CD4-positive, alpha-beta memory T cell (primary cell): ENCODE measurements around the gene PTMA. TPM values are rescaled to one million over a fixed set of nuclear protein-coding genes. Genes with fewer than 3 reads are reported as not detected.

ENCODE experiments used
- CTCF ChIA-PET: fragments of 350-600 bp; sonication (Branson Sonifier 250); formaldehyde crosslinking; loops from one replicate; lab custom pipeline; 2021; ENCODE audit warnings: inconsistent platforms; ENCODE audit not compliant: partially characterized antibody; lab: Charles Lee
- POLR2A ChIA-PET: fragments of 350-600 bp; sonication (Branson Sonifier 250); formaldehyde crosslinking; loops from one replicate; lab custom pipeline; 2021; ENCODE audit not compliant: partially characterized antibody; lab: Charles Lee
- DNase-seq, 5 donors: peaks; one replicate each; pipeline versions ENCODE4 v3.0.0 to v3.0.0-alpha.2; 2020 to 2022; ENCODE audit warnings: mixed read lengths in 1 of 5
- H3K27ac ChIP-seq: one replicate; pipeline ENCODE4 v1.7.0; 2013; ENCODE audit warnings: low read depth, low read length
- H3K27me3 ChIP-seq: 2 replicates; pipeline ENCODE4 v1.7.0; 2013; ENCODE audit warnings: mild to moderate bottlenecking, low read length, moderate library complexity; ENCODE audit not compliant: insufficient read depth
- H3K36me3 ChIP-seq: 2 replicates; pipeline ENCODE4 v1.7.0; 2013; ENCODE audit warnings: mild to moderate bottlenecking, low read length, moderate library complexity; ENCODE audit not compliant: insufficient read depth
- H3K4me1 ChIP-seq: 2 replicates; pipeline ENCODE4 v1.7.0; 2013; ENCODE audit warnings: mild to moderate bottlenecking, low read length, moderate library complexity; ENCODE audit not compliant: insufficient read depth
- H3K4me3 ChIP-seq, 2 donors: one replicate each; pipeline ENCODE4 v1.7.0; 2013; ENCODE audit warnings: low read length in 2 of 2, mild to moderate bottlenecking in 1 of 2
- H3K9me3 ChIP-seq, 2 donors: one replicate each; pipeline ENCODE4 v1.7.0; 2013; ENCODE audit warnings: low read length in 2 of 2, control low read depth in 1 of 2; ENCODE audit not compliant: control insufficient read depth in 1 of 2
- H3K27ac Mint-ChIP-seq, 7 donors: one replicate each; pipeline ENCODE4 v1.8.0; 2020 to 2021; ENCODE audit warnings: mixed read lengths in 7 of 7, mild to moderate bottlenecking in 6 of 7, inconsistent platforms in 3 of 7, moderate library complexity in 3 of 7
- H3K27me3 Mint-ChIP-seq, 2 donors: one replicate each; pipeline ENCODE4 v1.8.0; 2020 to 2021; ENCODE audit warnings: mixed read lengths in 2 of 2
- H3K36me3 Mint-ChIP-seq, 2 donors: one replicate each; pipeline ENCODE4 v1.8.0; 2020 to 2021; ENCODE audit warnings: mixed read lengths in 2 of 2, inconsistent platforms in 1 of 2, mild to moderate bottlenecking in 1 of 2
- H3K4me1 Mint-ChIP-seq, 4 donors: one replicate each; pipeline ENCODE4 v1.8.0; 2020 to 2021; ENCODE audit warnings: mixed read lengths in 4 of 4, mild to moderate bottlenecking in 1 of 4
- H3K4me3 Mint-ChIP-seq, 8 donors: one replicate each; pipeline ENCODE4 v1.8.0; 2020 to 2021; ENCODE audit warnings: mixed read lengths in 8 of 8, mild to moderate bottlenecking in 7 of 8, moderate library complexity in 6 of 8, inconsistent platforms in 3 of 8
- H3K9me3 Mint-ChIP-seq, 8 donors: one replicate each; pipeline ENCODE4 v1.8.0; 2020 to 2021; ENCODE audit warnings: mixed read lengths in 8 of 8, mild to moderate bottlenecking in 5 of 8, inconsistent platforms in 3 of 8, moderate library complexity in 1 of 8
- intact Hi-C: fragments of 100-400 bp; cut with micrococcal nuclease; formaldehyde crosslinking; loops from one replicate; pipeline ENCODE4 v1.15.1; 2023
- polyA plus RNA-seq, 2 donors: library from polyadenylated mRNA; unstranded; fragments of 300-500 nt; fragmentation: Illumina TruSeq; gene quantifications; one replicate each; pipeline ENCODE4 v1.2.3, GENCODE V29; 2021
- total RNA-seq, 2 experiments: library from RNA; stranded (reverse); gene quantifications; one replicate each; pipeline ENCODE4 v1.2.3, GENCODE V29; 2021

PTMA gene
- total and polyA plus RNA-seq, 4 experiments from 2014 or later = 974 to 1,836 (median 1,208) TPM

GRCh38 chr2:231662811-231663457 is 45.4 kb upstream of the PTMA start:
- no peaks in the 10 kb centered on the region for H3K36me3 ChIP-seq
- no peaks in the 10 kb centered on the region for H3K9me3 Mint-ChIP-seq
- H3K4me1 ChIP-seq = peaks cover 14% of the 10 kb centered on the region
- peak overlapping the region; percentile 43 to 60 for H3K4me3 ChIP-seq
- peak overlapping the region; percentile 86 for H3K27ac ChIP-seq
- H3K27ac Mint-ChIP-seq = peak overlapping the region; percentile 75 to 99 (median 97)
- no peaks in the 10 kb centered on the region for H3K27me3 Mint-ChIP-seq
- intact Hi-C loops = loop anchor here (1.0 kb wide), 7 partner anchors 14 to 199 kb away; partner anchors contain the start of genes NCL and PDE6D
- POLR2A ChIA-PET = interaction anchor here (0.6 to 10.0 kb wide), 13 partner anchors 8 to 201 kb away, joined by 3 to 265 read pairs (median 6); partner anchors contain the start of genes NCL, PDE6D and PTMA
- CTCF ChIA-PET = interaction anchor here (0.9 to 9.1 kb wide), 5 partner anchors 9 to 51 kb away, joined by 4 to 65 read pairs (median 29); no protein-coding TSS in a partner anchor
- peaks cover 2 to 4% of the 10 kb centered on the region in 2 donors for H3K36me3 Mint-ChIP-seq
- no peak for DNase-seq
- H3K27me3 ChIP-seq = no peaks in the 10 kb centered on the region
- H3K4me1 Mint-ChIP-seq = peaks cover 5 to 23% (median 13%) of the 10 kb centered on the region in 4 donors
- no peaks in the 10 kb centered on the region for H3K9me3 ChIP-seq
- H3K4me3 Mint-ChIP-seq = peak overlapping the region; percentile 51 to 86 (median 80)

GRCh38 chr2:231663458-231664212 is 44.7 kb upstream of the PTMA start:
- Mint-ChIP-seq H3K4me1 (peaks cover 5 to 23% (median 13%) of the 10 kb centered on the region in 4 donors), H3K27me3 (no peaks in the 10 kb centered on the region), H3K27ac (peak overlapping the region in 6 of 7 donors; percentile 90 to 99 (median 97)), H3K4me3 (peak overlapping the region in 6 of 8 donors; percentile 6 to 80 (median 58)), H3K9me3 (no peaks in the 10 kb centered on the region), H3K36me3 (peaks cover 2 to 4% of the 10 kb centered on the region in 2 donors)
- H3K36me3 ChIP-seq = no peaks in the 10 kb centered on the region
- DNase-seq = no peak
- H3K27me3 ChIP-seq = no peaks in the 10 kb centered on the region
- H3K27ac ChIP-seq = no peak overlapping the region
- no peak overlapping the region for H3K4me3 ChIP-seq
- intact Hi-C loops = no loop called here
- H3K4me1 ChIP-seq = peaks cover 14% of the 10 kb centered on the region
- H3K9me3 ChIP-seq = no peaks in the 10 kb centered on the region
- ChIA-PET CTCF (interaction anchor here (0.9 to 9.1 kb wide), 3 partner anchors 12 to 50 kb away, joined by 4 to 65 read pairs (median 49); no protein-coding TSS in a partner anchor), POLR2A (interaction anchor here (1.2 to 10.0 kb wide), 3 partner anchors 41 to 50 kb away, joined by 5 to 265 read pairs (median 84); partner anchors contain the start of gene PTMA)

GRCh38 chr2:231664727-231665126 is 43.6 kb upstream of the PTMA start:
- CTCF ChIA-PET = interaction anchor here (1.3 to 9.1 kb wide), 4 partner anchors 9 to 49 kb away, joined by 3 to 65 read pairs (median 28); no protein-coding TSS in a partner anchor
- Mint-ChIP-seq H3K4me3 (no peak overlapping the region), H3K4me1 (peaks cover 5 to 23% (median 13%) of the 10 kb centered on the region in 4 donors), H3K27ac (peak overlapping the region in 1 of 7 donors; percentile 31), H3K27me3 (no peaks in the 10 kb centered on the region), H3K9me3 (no peaks in the 10 kb centered on the region), H3K36me3 (peaks cover 2 to 4% of the 10 kb centered on the region in 2 donors)
- Histone ChIP-seq H3K9me3 (no peaks in the 10 kb centered on the region), H3K36me3 (no peaks in the 10 kb centered on the region), H3K4me1 (peaks cover 14% of the 10 kb centered on the region), H3K27me3 (no peaks in the 10 kb centered on the region), H3K27ac (no peak overlapping the region), H3K4me3 (no peak overlapping the region)
- DNase-seq = no peak
- intact Hi-C loops = no loop called here
- POLR2A ChIA-PET = interaction anchor here (1.5 to 10.0 kb wide), 3 partner anchors 40 to 51 kb away, joined by 4 to 265 read pairs (median 84); partner anchors contain the start of gene PTMA

- intact Hi-C loops = no loop called here
- H3K4me3 ChIP-seq = no peak overlapping the region
- POLR2A ChIA-PET = interaction anchor here (0.7 to 10.0 kb wide), 4 partner anchors 39 to 202 kb away, joined by 3 to 265 read pairs (median 44); partner anchors contain the start of gene PTMA
- peaks cover 2 to 4% of the 10 kb centered on the region in 2 donors for H3K36me3 Mint-ChIP-seq
- DNase-seq = no peak
- H3K4me1 Mint-ChIP-seq = peaks cover 5 to 23% (median 13%) of the 10 kb centered on the region in 4 donors
- H3K9me3 Mint-ChIP-seq = no peaks in the 10 kb centered on the region
- H3K27ac ChIP-seq = no peak overlapping the region
- no peaks in the 10 kb centered on the region for H3K9me3 ChIP-seq
- no peak overlapping the region for H3K27ac Mint-ChIP-seq
- no peaks in the 10 kb centered on the region for H3K27me3 Mint-ChIP-seq
- H3K4me3 Mint-ChIP-seq = no peak overlapping the region
- peaks cover 14% of the 10 kb centered on the region for H3K4me1 ChIP-seq
- H3K36me3 ChIP-seq = no peaks in the 10 kb centered on the region
- CTCF ChIA-PET = interaction anchor here (1.3 to 9.1 kb wide), 5 partner anchors 8 to 52 kb away, joined by 3 to 65 read pairs (median 7); no protein-coding TSS in a partner anchor
- H3K27me3 ChIP-seq = no peaks in the 10 kb centered on the region
Observed at GRCh38 chr2:231665245-231666170, 42.8 kb upstream of the PTMA start.

GRCh38 chr2:231666171-231667095 is 41.9 kb upstream of the PTMA start:
- no peak for DNase-seq
- peaks cover 9% of the 10 kb centered on the region for H3K4me1 ChIP-seq
- Mint-ChIP-seq H3K27ac (no peak overlapping the region), H3K4me3 (no peak overlapping the region), H3K9me3 (no peaks in the 10 kb centered on the region), H3K27me3 (no peaks in the 10 kb centered on the region), H3K4me1 (peaks cover 5 to 18% (median 11%) of the 10 kb centered on the region in 4 donors), H3K36me3 (peaks cover 2 to 4% of the 10 kb centered on the region in 2 donors)
- no peak overlapping the region for H3K4me3 ChIP-seq
- ChIA-PET CTCF (interaction anchor here (1.5 to 9.1 kb wide), 4 partner anchors 10 to 53 kb away, joined by 4 to 65 read pairs (median 28); no protein-coding TSS in a partner anchor), POLR2A (interaction anchor here (0.7 to 10.0 kb wide), 4 partner anchors 39 to 203 kb away, joined by 3 to 265 read pairs (median 44); partner anchors contain the start of gene PTMA)
- H3K9me3 ChIP-seq = no peaks in the 10 kb centered on the region
- no peaks in the 10 kb centered on the region for H3K27me3 ChIP-seq
- H3K27ac ChIP-seq = no peak overlapping the region
- H3K36me3 ChIP-seq = no peaks in the 10 kb centered on the region
- intact Hi-C loops = no loop called here
